GM04503 (cell line): Measurements from ENCODE around the gene TMEM132D.
"Not testable (repeated sequence)": the region's sequence is repeated elsewhere in the genome, so short reads cannot be mapped to it uniquely, and the experiment has no call there.

ENCODE experiments used
- DNase-seq: peaks from one replicate; pipeline ENCODE4 v3.0.0-alpha.2; 2012; ENCODE audit warnings: low read depth

The TMEM132D gene

DNA sequence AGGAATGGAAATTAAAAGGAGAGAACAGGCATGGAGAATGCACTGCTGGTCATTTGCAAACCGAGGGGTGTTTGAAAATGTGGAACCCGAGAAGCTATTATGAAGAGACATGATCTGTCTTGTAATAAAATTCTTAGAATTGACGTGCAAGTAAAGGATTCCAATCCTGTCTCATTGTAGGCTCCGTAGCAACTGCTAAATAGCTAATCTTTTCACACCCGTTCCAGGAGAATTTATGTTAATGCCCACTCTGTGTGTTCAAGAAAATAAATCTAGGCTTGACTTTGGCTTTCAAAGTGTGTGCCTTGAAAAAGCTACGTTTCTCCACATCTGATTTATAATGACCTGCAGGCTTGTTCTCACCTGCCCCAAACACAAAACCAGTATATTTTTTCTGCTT is 669.6 kb downstream of the TMEM132D start:
- DNase-seq = no peak

GRCh38 chr12:129231491-129231890 is 672.3 kb downstream of the TMEM132D start:
- no peak for DNase-seq

DNA sequence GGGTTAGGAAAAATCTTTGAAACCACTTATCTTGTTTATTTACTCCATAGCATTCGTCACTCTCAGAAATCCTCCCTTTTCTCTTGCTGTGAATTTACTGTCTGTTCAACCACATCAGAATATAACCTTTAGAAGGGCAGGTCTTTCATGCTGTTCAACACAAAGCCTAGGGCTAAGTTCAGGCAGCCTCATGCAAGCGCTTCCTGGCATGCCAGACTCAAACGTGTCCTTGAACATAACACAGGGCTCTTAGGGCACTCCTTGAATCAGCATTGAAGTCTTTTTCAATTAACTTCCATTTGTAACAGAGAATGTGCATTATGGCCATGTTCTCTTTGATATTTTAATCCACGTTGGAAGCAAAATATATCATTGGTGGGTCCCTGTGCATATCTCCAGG is 672.8 kb downstream of the TMEM132D start:
- no peak for DNase-seq

GRCh38 chr12:129226851-129227250 is 677.0 kb downstream of the TMEM132D start:
- DNase-seq = no peak

- no peak for DNase-seq
Measured at GRCh38 chr12:129226005-129226404, 677.8 kb downstream of the TMEM132D start.

DNA sequence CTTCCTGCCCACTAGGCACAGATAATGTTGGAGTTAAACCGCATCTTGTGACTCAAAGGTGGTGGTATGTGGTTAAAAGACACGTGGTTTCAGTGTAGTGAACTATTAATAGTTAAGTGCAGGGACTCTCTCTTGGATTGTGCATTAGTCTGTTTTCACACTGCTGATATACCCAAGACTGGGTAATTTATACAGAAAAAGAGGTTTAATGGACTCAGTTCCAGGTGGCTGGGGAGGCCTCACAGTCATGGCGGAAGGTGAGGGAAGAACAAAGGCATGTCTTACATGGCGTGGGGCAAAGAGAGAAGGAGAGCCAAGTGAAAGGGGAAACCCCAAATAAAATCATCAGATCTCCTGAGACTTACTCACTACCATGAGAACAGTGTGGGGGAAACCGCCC is 688.3 kb downstream of the TMEM132D start:
- no peak for DNase-seq

DNA sequence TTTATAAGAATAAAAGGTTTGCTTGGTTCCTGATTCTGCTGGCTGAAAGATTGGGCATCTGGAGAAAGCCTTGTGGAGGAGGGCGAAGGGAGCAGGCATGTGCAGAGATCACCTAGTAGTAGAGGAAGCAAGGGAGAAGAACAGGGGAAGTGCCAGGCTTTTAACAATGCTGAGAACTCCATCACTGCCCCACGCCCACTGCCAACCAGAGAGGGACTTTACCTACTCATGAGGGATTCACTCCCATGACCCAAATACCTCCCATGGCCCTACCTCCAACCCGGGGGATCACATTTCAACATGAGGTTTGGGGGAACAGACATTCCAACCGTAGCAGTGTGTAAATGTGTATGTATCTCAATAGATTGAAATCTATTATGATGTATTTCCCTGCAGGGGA is 690.3 kb downstream of the TMEM132D start:
- no peak for DNase-seq

- no peak for DNase-seq
Measured at GRCh38 chr12:129211862-129212630, 691.8 kb downstream of the TMEM132D start.

DNA sequence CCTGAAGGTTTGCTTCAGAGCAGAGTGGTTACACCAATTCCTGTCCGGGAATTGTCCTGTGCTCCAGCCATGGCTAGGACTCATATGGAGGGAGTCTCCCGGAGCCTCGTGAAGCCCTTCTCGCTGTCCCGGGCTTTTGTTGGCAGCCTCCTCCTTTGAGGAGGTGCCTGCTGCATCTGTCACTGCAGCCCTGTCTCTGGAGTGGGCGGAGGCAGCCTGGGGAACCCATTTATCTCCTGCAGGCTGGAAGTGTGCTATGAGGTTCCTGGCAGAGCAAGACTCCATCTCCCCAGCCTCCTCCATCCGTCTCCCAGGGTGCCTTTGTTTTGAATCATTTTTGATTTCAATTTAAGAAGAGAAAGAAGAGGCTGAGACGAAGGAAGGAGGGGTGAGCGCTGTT is 695.3 kb downstream of the TMEM132D start:
- no peak for DNase-seq

- no peak for DNase-seq
Measured at GRCh38 chr12:129207084-129207483, 696.7 kb downstream of the TMEM132D start.

DNA sequence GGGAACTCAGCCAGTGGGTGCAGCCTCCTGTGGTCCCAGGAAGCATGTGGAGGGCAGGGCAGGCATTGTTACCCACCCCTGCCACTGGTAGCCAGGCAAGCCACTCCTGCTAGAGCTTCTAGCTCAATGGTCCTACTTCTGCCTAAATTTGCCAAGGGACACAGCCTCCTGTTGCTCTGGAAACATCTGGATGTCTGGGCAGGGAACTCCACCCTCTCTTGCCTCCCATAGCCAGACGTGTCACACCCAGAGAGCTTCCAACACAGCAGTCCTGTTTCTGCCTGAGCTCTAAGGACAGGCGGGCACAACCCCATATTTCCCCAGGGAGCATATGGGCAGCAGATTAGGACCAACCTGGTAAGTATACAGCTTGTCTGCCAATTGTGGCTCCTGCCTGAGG is 700.4 kb downstream of the TMEM132D start:
- no peak for DNase-seq

GRCh38 chr12:129202109-129202814 is 701.6 kb downstream of the TMEM132D start:
- DNase-seq = no peak

GRCh38 chr12:129201029-129201428 is 702.8 kb downstream of the TMEM132D start:
- no peak for DNase-seq

DNA sequence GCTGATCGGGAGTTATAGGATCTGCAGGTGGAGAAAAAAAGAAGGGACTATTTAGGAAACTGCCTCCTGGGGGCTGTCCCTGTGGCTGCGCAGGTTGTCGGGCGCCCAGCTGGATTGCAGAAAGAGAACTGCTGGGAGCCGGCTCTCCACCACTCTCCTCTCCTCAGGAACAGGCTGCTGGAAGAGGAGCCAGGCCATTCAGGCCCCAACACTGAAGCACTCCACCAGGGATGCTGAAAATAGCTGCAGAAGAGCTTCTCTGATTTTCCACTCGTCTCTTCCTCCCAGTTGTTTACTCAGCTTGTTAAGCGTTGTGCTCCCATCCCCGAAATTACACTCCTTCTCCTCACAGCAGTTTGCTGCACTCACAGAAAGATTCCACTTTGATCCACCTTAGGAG is 703.2 kb downstream of the TMEM132D start:
- no peak for DNase-seq

DNA sequence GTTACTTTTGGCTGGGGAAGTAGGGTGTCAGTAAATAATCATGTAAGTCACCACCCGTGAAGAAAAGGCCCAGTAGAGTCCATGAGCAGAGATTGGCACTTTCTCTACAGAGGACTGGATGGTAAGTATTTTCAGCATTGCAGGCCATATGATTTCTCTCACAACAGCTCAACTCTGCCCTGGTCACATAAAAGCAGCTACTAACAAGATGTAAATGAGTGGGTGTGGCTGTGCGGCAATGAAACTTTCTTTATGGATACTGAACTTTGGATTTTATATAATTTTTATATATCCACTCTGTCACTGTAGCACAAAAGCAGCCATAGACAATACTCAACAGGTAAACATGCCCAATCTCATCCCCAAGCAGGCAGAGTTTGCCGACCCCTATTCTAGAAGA is 706.9 kb downstream of the TMEM132D start:
- DNase-seq = no peak

DNA sequence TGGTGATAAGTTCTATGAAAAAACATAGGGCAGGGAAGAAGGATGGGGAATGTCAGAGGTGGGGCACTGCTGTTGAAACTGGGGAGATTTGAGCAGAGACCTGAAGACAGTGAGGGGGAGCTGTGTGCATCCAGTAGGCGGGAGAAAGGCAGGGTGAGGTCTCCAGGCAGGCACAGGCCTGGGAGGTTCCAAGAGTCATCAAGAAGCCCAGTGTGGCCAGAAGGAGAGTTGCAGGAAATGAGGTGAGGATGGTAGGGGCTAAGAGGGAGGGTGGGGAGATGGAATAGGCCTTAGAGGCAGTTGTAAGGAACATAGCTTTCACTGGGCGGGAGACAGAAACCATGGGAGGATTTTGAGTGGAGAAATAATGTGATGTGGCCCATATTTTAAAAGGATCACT is 708.7 kb downstream of the TMEM132D start:
- no peak for DNase-seq

DNA sequence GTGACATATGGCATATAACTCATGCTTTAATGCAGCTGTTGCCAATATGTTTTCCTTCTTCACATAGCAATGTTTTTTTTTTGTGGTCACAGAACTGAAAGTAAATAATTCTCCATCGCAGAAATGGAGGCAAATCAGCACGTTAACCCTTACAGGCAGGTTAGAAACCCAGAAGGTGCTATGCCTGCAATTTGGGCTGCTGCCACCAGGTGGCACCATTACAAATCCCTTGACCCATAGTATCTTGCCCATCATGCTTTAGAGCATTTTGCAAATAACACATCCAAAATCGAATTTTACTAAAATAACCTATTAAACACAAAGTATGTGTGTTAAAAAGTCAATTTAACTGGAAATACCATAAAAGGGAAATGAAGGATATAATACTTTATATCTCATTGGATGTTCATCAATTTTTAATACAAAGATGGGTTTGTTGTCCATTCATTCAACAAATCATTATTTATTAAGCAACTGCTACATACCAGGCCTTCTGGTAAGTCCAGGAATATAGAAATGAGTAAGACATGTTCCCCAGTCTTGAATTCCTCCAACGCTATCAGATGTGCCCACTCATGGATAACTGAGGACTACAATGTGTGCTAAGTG is 710.5 kb downstream of the TMEM132D start:
- no peak for DNase-seq

GRCh38 chr12:129190827-129191226 is 713.0 kb downstream of the TMEM132D start:
- DNase-seq = no peak

GRCh38 chr12:129189879-129190278 is 713.9 kb downstream of the TMEM132D start:
- DNase-seq = not testable (repeated sequence)

- no peak for DNase-seq
Measured at GRCh38 chr12:129186952-129187351, 716.9 kb downstream of the TMEM132D start.

- DNase-seq = no peak
Measured at GRCh38 chr12:129185855-129186254, 718.0 kb downstream of the TMEM132D start.

GRCh38 chr12:129184127-129184928 is 719.5 kb downstream of the TMEM132D start:
- no peak for DNase-seq
